Kidney (tissue), 14 donors: Measurements from ENCODE around the gene RCOR2. TPM values are rescaled to one million over a fixed set of nuclear protein-coding genes. Genes with fewer than 3 reads are reported as not detected.

Experiments used
- DNase-seq, 5 donors: peaks; one replicate each; pipeline ENCODE4 v3.0.0-alpha.2; 2013 to 2020
- FAIRE-seq: peaks from 2 replicates; lab custom pipeline; 2012; peaks lifted over from hg19 to GRCh38; lab: Jason Lieb, UNC
- H3K27ac ChIP-seq, 2 donors: one replicate each; pipeline ENCODE4 v1.7.0; 2013; ENCODE audit warnings: low read depth in 2 of 2, low read length in 2 of 2, inconsistent platforms in 1 of 2
- H3K27me3 ChIP-seq: one replicate; pipeline ENCODE4 v1.7.1; 2013; ENCODE audit warnings: low read length, inconsistent platforms; ENCODE audit not compliant: control insufficient read depth, insufficient read depth
- H3K36me3 ChIP-seq, 3 donors: one replicate each; pipeline versions ENCODE4 v1.7.0 to v1.7.1; 2013; ENCODE audit warnings: low read length in 3 of 3, control low read depth in 1 of 3, inconsistent platforms in 1 of 3; ENCODE audit not compliant: insufficient read depth in 3 of 3, control insufficient read depth in 2 of 3
- H3K4me1 ChIP-seq, 3 donors: one replicate each; pipeline versions ENCODE4 v1.7.0 to v1.7.1; 2013; ENCODE audit warnings: low read length in 3 of 3, inconsistent platforms in 1 of 3, low read depth in 1 of 3; ENCODE audit not compliant: control insufficient read depth in 2 of 3, insufficient read depth in 2 of 3
- H3K4me3 ChIP-seq, 3 donors: one replicate each; pipeline versions ENCODE4 v1.7.0 to v1.8.1; 2013; ENCODE audit warnings: low read length in 3 of 3, control low read depth in 1 of 3, inconsistent platforms in 1 of 3
- H3K9ac ChIP-seq, 3 donors: one replicate each; pipeline versions ENCODE4 v1.7.0 to v1.7.1; 2013; ENCODE audit warnings: low read length in 3 of 3, control low read depth in 1 of 3, inconsistent platforms in 1 of 3
- H3K9me3 ChIP-seq, 3 donors: one replicate each; pipeline versions ENCODE4 v1.7.0 to v1.7.1; 2013; ENCODE audit warnings: low read length in 3 of 3, control low read depth in 1 of 3, inconsistent platforms in 1 of 3; ENCODE audit not compliant: control insufficient read depth in 2 of 3, insufficient read depth in 1 of 3
- intact Hi-C: fragments of 100-400 bp; cut with DNase I; formaldehyde crosslinking; loops from one replicate; pipeline ENCODE4 v1.11.1; 2022
- polyA plus RNA-seq: library from polyadenylated mRNA; stranded (reverse); fragments of 350-450 nt; fragmentation: Illumina TruSeq; extraction: RNeasy Lipid Tissue Mini Kit (QIAGEN cat#74804); gene quantifications from one replicate; pipeline ENCODE4 v1.2.3, GENCODE V29; 2014; ENCODE audit warnings: low read depth, low replicate concordance; ENCODE audit not compliant: insufficient read depth
- total RNA-seq: library from RNA; stranded (reverse); fragmentation: NEBNext Ultra II Directional; extraction: Animal tissue kit (Norgen Biotek cat#: 25700); gene quantifications from one replicate; pipeline ENCODE4 v1.2.1, GENCODE V29; 2021
- TF ChIP-seq, protein P1 (sequence below): IDR thresholded peaks from 3 replicates; pipeline ENCODE4 v1.5.1; 2012; ENCODE audit warnings: mild to moderate bottlenecking, moderate library complexity, borderline replicate concordance; ENCODE audit not compliant: insufficient read depth; ENCODE audit errors: extremely low read depth
- donor health status: control.
- donor health status: control.
- donor health status: control.
- donor health status: control.
- donor health status: control.
- donor health status: DM: yes; HTN: yes; CAD: no.
- donor health status: Normal renal cell carcinoma (clear cell type).

Gene RCOR2
- total and polyA plus RNA-seq, 2 donors from 2014 or later = 0.76 to 0.86 TPM

DNA sequence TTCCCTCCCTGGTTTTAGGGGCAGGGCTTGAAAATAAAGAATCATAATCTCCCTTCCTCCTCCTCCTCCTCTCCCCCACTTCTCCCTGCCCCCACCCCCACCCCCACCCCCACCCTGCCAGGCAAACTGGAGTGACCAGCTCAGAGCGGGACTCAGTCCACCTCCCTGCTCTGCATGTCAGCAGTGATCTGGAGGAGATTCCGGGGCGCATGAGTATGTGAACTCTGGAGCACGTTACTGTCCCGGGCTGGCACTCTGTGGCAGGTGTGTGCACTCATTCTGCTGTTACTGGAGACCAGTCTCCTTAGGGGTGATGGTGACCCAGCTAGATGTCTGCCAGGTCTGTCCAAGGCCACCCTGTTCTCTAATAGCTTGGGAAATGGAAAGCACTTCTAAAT, 44.2 kb downstream of the RCOR2 start:
- no peak overlapping the region for H3K9ac ChIP-seq
- peak overlapping the region in 1 of 2 donors; percentile 71 for H3K27ac ChIP-seq
- TF ChIP-seq, protein P1, sequence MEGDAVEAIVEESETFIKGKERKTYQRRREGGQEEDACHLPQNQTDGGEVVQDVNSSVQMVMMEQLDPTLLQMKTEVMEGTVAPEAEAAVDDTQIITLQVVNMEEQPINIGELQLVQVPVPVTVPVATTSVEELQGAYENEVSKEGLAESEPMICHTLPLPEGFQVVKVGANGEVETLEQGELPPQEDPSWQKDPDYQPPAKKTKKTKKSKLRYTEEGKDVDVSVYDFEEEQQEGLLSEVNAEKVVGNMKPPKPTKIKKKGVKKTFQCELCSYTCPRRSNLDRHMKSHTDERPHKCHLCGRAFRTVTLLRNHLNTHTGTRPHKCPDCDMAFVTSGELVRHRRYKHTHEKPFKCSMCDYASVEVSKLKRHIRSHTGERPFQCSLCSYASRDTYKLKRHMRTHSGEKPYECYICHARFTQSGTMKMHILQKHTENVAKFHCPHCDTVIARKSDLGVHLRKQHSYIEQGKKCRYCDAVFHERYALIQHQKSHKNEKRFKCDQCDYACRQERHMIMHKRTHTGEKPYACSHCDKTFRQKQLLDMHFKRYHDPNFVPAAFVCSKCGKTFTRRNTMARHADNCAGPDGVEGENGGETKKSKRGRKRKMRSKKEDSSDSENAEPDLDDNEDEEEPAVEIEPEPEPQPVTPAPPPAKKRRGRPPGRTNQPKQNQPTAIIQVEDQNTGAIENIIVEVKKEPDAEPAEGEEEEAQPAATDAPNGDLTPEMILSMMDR = no peak
- H3K9me3 ChIP-seq = no peaks in the 10 kb centered on the region
- H3K36me3 ChIP-seq = no peaks in the 10 kb centered on the region
- FAIRE-seq (no peak), DNase-seq (peak in 1 of 5 donors; percentile 55)
- H3K27me3 ChIP-seq = no peaks in the 10 kb centered on the region
- intact Hi-C loops = no loop called here
- H3K4me1 ChIP-seq = peaks cover 5 to 53% (median 43%) of the 10 kb centered on the region in 3 donors
- H3K4me3 ChIP-seq = no peak overlapping the region

DNA sequence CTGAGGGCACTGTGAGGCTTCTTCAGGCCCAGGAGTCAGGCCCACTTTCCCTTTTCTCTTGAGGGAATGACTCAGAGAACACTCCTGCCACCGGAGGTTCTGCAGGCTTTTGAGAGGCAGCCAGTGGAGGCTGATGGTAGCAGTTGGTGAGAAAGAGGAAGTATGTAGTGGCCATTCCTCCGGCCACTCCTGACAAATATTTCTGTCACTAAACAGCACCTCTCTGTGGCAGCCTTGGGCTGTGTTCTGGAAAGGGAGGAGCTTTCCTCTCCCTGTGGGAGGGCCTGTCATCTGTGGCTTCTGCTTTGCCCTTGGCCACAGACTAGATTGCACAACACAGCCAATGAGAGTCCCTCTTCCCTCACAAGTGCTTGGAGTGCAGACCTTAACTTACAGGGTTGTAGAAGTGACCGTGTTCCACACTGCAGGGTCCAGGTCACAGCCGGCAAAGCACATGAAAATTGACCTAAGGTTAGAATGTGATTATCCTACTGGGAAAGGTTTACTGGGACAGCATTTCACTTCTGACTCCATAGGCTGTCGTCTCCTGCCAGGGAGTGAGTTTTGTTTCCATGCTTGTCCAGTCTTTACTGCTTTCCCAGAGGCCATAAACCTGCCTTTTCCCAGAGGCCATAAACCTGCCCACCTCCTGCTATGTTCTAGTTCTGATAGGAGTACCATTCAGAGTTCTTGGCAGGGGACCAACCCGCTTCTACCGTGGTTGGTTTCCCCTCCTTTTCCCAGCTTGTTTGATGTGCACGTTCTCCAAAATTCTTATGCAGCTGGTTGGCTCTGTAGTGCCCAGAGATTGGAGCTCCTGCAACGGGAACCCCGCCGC, 44.8 kb downstream of the RCOR2 start:
- Histone ChIP-seq H3K36me3 (no peaks in the 10 kb centered on the region), H3K4me3 (peak overlapping the region; percentile 2 to 13 (median 7)), H3K27ac (peak overlapping the region; percentile 53 to 71), H3K9me3 (no peaks in the 10 kb centered on the region), H3K4me1 (peaks cover 5 to 52% (median 43%) of the 10 kb centered on the region in 3 donors), H3K27me3 (no peaks in the 10 kb centered on the region), H3K9ac (peak overlapping the region in 1 of 3 donors; percentile 5)
- FAIRE-seq (peak; percentile 59), DNase-seq (peak; percentile 79 to 92 (median 86))
- intact Hi-C loops = no loop called here
- TF ChIP-seq, protein P1 = peak; percentile 59

DNA sequence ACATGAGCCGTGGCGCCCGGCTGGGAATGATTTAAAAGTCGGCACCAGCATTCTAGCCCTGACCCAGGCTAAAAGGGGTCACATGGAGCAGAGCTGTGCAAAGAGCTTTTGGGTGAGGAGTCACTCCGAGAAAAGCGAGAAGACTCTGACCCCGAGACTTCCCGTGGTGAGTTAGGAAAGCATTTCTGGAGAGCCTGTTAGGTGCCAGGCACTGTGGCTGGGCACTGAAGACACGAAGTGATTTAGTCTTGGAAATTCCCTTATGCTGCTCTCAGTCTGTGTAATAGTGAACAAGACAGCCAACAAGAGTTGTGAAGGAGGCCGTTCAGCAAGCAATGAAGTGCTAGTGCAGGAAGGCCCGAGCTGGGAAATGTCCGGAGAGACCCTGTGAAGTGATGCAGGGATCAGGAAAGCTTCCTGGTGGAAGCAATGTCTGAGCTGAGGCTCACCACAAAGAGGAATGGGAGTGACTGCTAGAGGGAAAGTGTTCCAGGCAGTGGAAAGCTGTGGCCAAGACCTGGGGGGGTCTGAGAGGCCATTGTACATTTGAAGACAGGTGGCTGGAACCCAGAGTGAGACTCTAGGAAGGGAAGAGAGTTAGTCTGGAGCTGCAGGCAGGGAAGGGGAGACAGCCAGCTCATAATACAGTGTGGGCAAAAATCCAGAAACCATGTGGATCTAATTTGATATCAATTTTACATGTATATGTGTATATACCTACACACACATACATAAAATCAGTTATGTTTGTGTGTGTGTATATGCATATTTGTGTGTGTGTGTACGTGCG, 46.4 kb downstream of the RCOR2 start:
- no peaks in the 10 kb centered on the region for H3K36me3 ChIP-seq
- peak in 1 of 5 donors; percentile 45 for DNase-seq
- H3K27ac ChIP-seq = peak overlapping the region in 1 of 2 donors; percentile 34
- no peaks in the 10 kb centered on the region for H3K9me3 ChIP-seq
- no peak overlapping the region for H3K9ac ChIP-seq
- no peak for FAIRE-seq
- no peak overlapping the region for H3K4me3 ChIP-seq
- H3K27me3 ChIP-seq = no peaks in the 10 kb centered on the region
- peaks cover 5 to 56% (median 47%) of the 10 kb centered on the region in 3 donors for H3K4me1 ChIP-seq
- TF ChIP-seq, protein P1 = no peak
- intact Hi-C loops = no loop called here
